Hippocampal formation (tissue), 2 donors: ENCODE results near the gene TMSB4X.
"Not testable (repeated sequence)": the region's sequence is repeated elsewhere in the genome, so short reads cannot be mapped to it uniquely, and the experiment has no call there.

ENCODE experiments used
- DNase-seq, 2 donors: peaks; one replicate each; lab custom pipeline; 2025; lab: John Stamatoyannopoulos, UW

TMSB4X gene

GRCh38 chrX:12996934-12997435 is 22.1 kb downstream of the TMSB4X start:
- DNase-seq: no peak

- DNase-seq: peak; percentile 65 to 67
These were observed 23.2 kb downstream of the TMSB4X start for GRCh38 chrX:12997906-12998687.

GRCh38 chrX:12999422-12999821 is 24.5 kb downstream of the TMSB4X start:
- no peak for DNase-seq

GRCh38 chrX:13000301-13000811 is 25.4 kb downstream of the TMSB4X start:
- DNase-seq: peak in 1 of 2 donors; percentile 5

GRCh38 chrX:13001097-13001496 is 26.2 kb downstream of the TMSB4X start:
- no peak for DNase-seq

GRCh38 chrX:13001961-13002671 is 27.2 kb downstream of the TMSB4X start:
- DNase-seq: no peak

- DNase-seq: no peak
These were observed 31.0 kb downstream of the TMSB4X start for GRCh38 chrX:13005661-13006473.

GRCh38 chrX:13007519-13008188 is 32.7 kb downstream of the TMSB4X start:
- no peak for DNase-seq

- no peak for DNase-seq
These were observed 33.3 kb downstream of the TMSB4X start for GRCh38 chrX:13008189-13008533.

GRCh38 chrX:13008851-13009250 is 33.9 kb downstream of the TMSB4X start:
- no peak for DNase-seq

GRCh38 chrX:13009273-13009672 is 34.4 kb downstream of the TMSB4X start:
- DNase-seq: no peak

GRCh38 chrX:13009844-13010243 is 34.9 kb downstream of the TMSB4X start:
- DNase-seq: no peak

GRCh38 chrX:13010546-13010945 is 35.6 kb downstream of the TMSB4X start:
- no peak for DNase-seq

GRCh38 chrX:13013363-13014110 is 38.6 kb downstream of the TMSB4X start:
- DNase-seq: peak in 1 of 2 donors; percentile 38

GRCh38 chrX:13014111-13015096 is 39.5 kb downstream of the TMSB4X start:
- no peak for DNase-seq

GRCh38 chrX:13015536-13016236 is 40.8 kb downstream of the TMSB4X start:
- no peak for DNase-seq

- DNase-seq: not testable (repeated sequence)
These were observed 41.8 kb downstream of the TMSB4X start for GRCh38 chrX:13016731-13017130.

GRCh38 chrX:13022926-13023325 is 48.0 kb downstream of the TMSB4X start:
- no peak for DNase-seq

- DNase-seq: no peak
These were observed 48.7 kb downstream of the TMSB4X start for GRCh38 chrX:13023567-13023966.
